ENCODE data around the gene DISC1.
A peak's percentile ranks its signal among the peaks of the same experiment; 100 is the strongest.
"Not testable (repeated sequence)": the region's sequence is repeated elsewhere in the genome, so short reads cannot be mapped to it uniquely, and the experiment has no call there.

DISC1 gene

GRCh38 chr1:231731268-231731667, 104.7 kb downstream of the DISC1 start:
- no peak for DNase-seq (ENCODE audit: low spot score)

GRCh38 chr1:231733063-231733462, 106.5 kb downstream of the DISC1 start:
- DNase-seq (ENCODE audit: low spot score), result no peak

- no peak for DNase-seq (ENCODE audit: low spot score)
Observed at GRCh38 chr1:231733672-231734071, 107.1 kb downstream of the DISC1 start.

- peak; percentile 35 for DNase-seq (ENCODE audit: low spot score)
Observed at GRCh38 chr1:231734417-231734816, 107.8 kb downstream of the DISC1 start.

GRCh38 chr1:231735411-231735810, 108.8 kb downstream of the DISC1 start:
- DNase-seq (ENCODE audit: low spot score), result no peak

- no peak for DNase-seq (ENCODE audit: low spot score)
Observed at GRCh38 chr1:231735941-231736340, 109.4 kb downstream of the DISC1 start.

- no peak for DNase-seq (ENCODE audit: low spot score)
Observed at GRCh38 chr1:231736464-231736863, 109.9 kb downstream of the DISC1 start.

- DNase-seq (ENCODE audit: low spot score), result no peak
Observed at GRCh38 chr1:231738554-231738953, 112.0 kb downstream of the DISC1 start.

GRCh38 chr1:231743966-231744365, 117.4 kb downstream of the DISC1 start:
- no peak for DNase-seq (ENCODE audit: low spot score)

- DNase-seq (ENCODE audit: low spot score), result no peak
Observed at GRCh38 chr1:231748760-231749415, 122.3 kb downstream of the DISC1 start.

- DNase-seq (ENCODE audit: low spot score), result no peak
Observed at GRCh38 chr1:231750296-231750695, 123.7 kb downstream of the DISC1 start.

GRCh38 chr1:231750818-231751362, 124.3 kb downstream of the DISC1 start:
- DNase-seq (ENCODE audit: low spot score), result no peak

- no peak for DNase-seq (ENCODE audit: low spot score)
Observed at GRCh38 chr1:231751415-231751814, 124.8 kb downstream of the DISC1 start.

GRCh38 chr1:231753313-231753712, 126.7 kb downstream of the DISC1 start:
- no peak for DNase-seq (ENCODE audit: low spot score)

GRCh38 chr1:231757101-231757404, 130.5 kb downstream of the DISC1 start:
- DNase-seq (ENCODE audit: low spot score), result no peak

- DNase-seq (ENCODE audit: low spot score), result no peak
Observed at GRCh38 chr1:231757759-231758158, 131.2 kb downstream of the DISC1 start.

- DNase-seq (ENCODE audit: low spot score), result no peak
Observed at GRCh38 chr1:231761252-231761651, 134.7 kb downstream of the DISC1 start.

GRCh38 chr1:231761747-231762541, 135.4 kb downstream of the DISC1 start:
- DNase-seq (ENCODE audit: low spot score), result no peak

GRCh38 chr1:231763456-231763855, 136.9 kb downstream of the DISC1 start:
- no peak for DNase-seq (ENCODE audit: low spot score)

- DNase-seq (ENCODE audit: low spot score), result not testable (repeated sequence)
Observed at GRCh38 chr1:231765825-231766224, 139.2 kb downstream of the DISC1 start.

- no peak for DNase-seq (ENCODE audit: low spot score)
Observed at GRCh38 chr1:231767471-231767870, 140.9 kb downstream of the DISC1 start.

GRCh38 chr1:231768416-231768815, 141.8 kb downstream of the DISC1 start:
- DNase-seq (ENCODE audit: low spot score), result no peak

- DNase-seq (ENCODE audit: low spot score), result no peak
Observed at GRCh38 chr1:231770506-231771175, 144.1 kb downstream of the DISC1 start.

All from activated CD4-positive, alpha-beta T cell treated with anti-CD3 and anti-CD28 coated beads, Interleukin-2, Interleukin-4, amounts not matched to agents 100 ng/mL and 50 ng/mL, durations not matched to agents 16 hours and 8 hours (primary cell).